Body of pancreas (tissue), 4 donors: Measurements from ENCODE around the gene ZBTB38.

ENCODE experiments used
- CTCF ChIP-seq, 7 experiments: fragments of 450-650 bp in 4 of 7; fragments of 200-600 bp in 3 of 7; sonication (generic) in 3 of 7; IDR thresholded peaks; one replicate each; pipeline ENCODE4 v1.5.1; 2016 to 2019; ENCODE audit warnings: antibody characterized with exemption in 7 of 7
- POLR2A ChIP-seq, 3 donors: fragments of 450-650 bp; IDR thresholded peaks; one replicate each; pipeline ENCODE4 v1.6.1; 2016; ENCODE audit warnings: antibody characterized with exemption in 3 of 3, mild to moderate bottlenecking in 2 of 3

- TF ChIP-seq CTCF (IDR thresholded peaks at IDR 0.05) = no peak
- TF ChIP-seq POLR2A (IDR thresholded peaks at IDR 0.05) = no peak
Observed at GRCh38 chr3:141395005-141395589, 26.8 kb downstream of the ZBTB38 start.
